ENCODE results near the gene ELF4.

Gene ELF4

DNA sequence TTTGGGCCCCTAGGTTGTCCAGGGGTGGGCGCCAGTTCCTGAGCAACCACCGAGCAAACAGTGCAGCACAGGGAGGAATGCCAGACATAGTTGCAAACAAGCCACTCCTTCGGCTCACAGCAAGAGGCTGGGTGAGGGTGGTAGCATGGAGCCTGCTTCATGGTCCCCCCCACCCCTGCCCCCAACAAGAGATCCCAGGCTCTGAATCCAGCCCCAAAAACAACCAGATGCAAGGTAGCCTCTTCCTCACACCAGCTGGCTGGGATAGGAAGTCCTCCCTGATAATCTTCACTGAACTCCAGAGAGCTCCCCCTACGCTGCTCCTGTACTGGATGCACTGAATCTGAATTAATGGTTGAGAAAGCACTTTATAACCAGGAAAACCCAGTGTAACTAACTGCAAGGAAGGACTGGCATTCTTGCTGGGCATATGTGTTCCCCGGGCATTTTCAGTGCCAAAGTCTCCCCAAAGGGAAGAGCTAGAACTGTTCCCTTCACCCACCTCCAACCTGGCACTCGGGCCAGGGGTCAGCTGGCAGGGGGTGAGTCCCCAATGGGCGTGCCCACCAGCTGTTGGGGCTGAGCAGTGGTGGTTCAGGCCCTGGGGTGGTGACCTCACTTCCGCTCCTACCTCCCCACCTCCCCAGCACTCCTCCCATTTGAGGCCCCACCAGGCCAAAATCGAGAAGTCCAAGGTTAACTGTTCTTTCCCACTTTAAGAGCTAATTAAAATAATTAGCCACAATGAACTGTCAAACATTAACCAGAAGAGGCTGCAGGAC, 1.5 kb downstream of the ELF4 start (continued):
- TF ChIP-seq, protein P1, sequence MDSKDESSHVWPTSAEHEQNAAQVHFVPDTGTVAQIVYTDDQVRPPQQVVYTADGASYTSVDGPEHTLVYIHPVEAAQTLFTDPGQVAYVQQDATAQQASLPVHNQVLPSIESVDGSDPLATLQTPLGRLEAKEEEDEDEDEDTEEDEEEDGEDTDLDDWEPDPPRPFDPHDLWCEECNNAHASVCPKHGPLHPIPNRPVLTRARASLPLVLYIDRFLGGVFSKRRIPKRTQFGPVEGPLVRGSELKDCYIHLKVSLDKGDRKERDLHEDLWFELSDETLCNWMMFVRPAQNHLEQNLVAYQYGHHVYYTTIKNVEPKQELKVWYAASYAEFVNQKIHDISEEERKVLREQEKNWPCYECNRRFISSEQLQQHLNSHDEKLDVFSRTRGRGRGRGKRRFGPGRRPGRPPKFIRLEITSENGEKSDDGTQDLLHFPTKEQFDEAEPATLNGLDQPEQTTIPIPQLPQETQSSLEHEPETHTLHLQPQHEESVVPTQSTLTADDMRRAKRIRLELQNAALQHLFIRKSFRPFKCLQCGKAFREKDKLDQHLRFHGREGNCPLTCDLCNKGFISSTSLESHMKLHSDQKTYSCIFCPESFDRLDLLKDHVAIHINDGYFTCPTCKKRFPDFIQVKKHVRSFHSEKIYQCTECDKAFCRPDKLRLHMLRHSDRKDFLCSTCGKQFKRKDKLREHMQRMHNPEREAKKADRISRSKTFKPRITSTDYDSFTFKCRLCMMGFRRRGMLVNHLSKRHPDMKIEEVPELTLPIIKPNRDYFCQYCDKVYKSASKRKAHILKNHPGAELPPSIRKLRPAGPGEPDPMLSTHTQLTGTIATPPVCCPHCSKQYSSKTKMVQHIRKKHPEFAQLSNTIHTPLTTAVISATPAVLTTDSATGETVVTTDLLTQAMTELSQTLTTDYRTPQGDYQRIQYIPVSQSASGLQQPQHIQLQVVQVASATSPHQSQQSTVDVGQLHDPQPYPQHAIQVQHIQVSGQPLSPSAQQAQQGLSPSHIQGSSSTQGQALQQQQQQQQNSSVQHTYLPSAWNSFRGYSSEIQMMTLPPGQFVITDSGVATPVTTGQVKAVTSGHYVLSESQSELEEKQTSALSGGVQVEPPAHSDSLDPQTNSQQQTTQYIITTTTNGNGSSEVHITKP (tag by site-specific recombination; IDR thresholded peaks at IDR 0.05): peak; percentile 89
- TF ChIP-seq WT1 (tag by site-specific recombination; IDR thresholded peaks at IDR 0.05): peak; percentile 42; the same call in 1 of the 2 replicates
- no peak for TF ChIP-seq ZNF404 (tag by site-specific recombination; IDR thresholded peaks at IDR 0.05)
- TF ChIP-seq, protein P2, sequence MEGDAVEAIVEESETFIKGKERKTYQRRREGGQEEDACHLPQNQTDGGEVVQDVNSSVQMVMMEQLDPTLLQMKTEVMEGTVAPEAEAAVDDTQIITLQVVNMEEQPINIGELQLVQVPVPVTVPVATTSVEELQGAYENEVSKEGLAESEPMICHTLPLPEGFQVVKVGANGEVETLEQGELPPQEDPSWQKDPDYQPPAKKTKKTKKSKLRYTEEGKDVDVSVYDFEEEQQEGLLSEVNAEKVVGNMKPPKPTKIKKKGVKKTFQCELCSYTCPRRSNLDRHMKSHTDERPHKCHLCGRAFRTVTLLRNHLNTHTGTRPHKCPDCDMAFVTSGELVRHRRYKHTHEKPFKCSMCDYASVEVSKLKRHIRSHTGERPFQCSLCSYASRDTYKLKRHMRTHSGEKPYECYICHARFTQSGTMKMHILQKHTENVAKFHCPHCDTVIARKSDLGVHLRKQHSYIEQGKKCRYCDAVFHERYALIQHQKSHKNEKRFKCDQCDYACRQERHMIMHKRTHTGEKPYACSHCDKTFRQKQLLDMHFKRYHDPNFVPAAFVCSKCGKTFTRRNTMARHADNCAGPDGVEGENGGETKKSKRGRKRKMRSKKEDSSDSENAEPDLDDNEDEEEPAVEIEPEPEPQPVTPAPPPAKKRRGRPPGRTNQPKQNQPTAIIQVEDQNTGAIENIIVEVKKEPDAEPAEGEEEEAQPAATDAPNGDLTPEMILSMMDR (tag by site-specific recombination; IDR thresholded peaks at IDR 0.05): peak; percentile 36

DNA sequence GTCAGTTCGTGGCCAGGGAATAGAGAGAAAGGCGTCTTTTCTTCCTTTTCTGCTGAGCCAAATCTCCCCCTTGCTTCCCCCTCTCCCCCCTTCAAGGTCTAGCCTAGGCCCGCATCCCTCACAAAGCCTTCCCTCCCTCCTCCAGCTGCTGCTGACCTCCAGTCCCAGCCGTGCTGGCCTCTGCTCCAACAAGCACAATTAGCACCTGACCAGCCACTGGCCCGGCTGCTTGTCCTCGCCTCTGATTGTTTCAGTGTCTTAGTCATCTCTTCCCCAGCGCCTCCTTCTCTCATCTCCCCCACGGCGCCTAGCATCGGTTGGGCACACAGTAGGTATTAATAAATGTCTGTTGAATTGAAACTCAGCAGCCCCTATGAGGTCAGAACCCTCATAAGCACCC, 4.2 kb downstream of the ELF4 start:
- POLR2A ChIA-PET: no interaction called here
- no peaks in the 10 kb centered on the region for H3K9me3 ChIP-seq (ENCODE audit: control insufficient read depth, insufficient read depth, low read depth, low read length)
- H3K4me1 ChIP-seq (ENCODE audit: control insufficient read depth, insufficient read depth, low read length): peaks cover 3% of the 10 kb centered on the region; the same call in 1 of the 2 replicates
- no peak overlapping the region for H3K4me3 ChIP-seq (ENCODE audit: low read depth, low read length)
- no peak overlapping the region for H3K27ac ChIP-seq (ENCODE audit: extremely low read depth, low read depth, low read length)
- CTCF ChIA-PET: interaction anchor here (0.6 to 1.3 kb wide), 2 partner anchors 40 to 41 kb away, joined by 3 to 4 read pairs; no protein-coding TSS in a partner anchor
- no peaks in the 10 kb centered on the region for H3K36me3 ChIP-seq (ENCODE audit: control insufficient read depth in 2 of 2, insufficient read depth in 1 of 2, low read length in 2 of 2)
- TF ChIP-seq ZNF548 (tag by site-specific recombination; IDR thresholded peaks at IDR 0.05): no peak
- no peak for TF ChIP-seq GLIS1 (tag by site-specific recombination; IDR thresholded peaks at IDR 0.05)
- TF ChIP-seq SCRT1 (tag by site-specific recombination; IDR thresholded peaks at IDR 0.05; ENCODE audit: borderline replicate concordance): no peak
- TF ChIP-seq ZFHX2 (tag by site-specific recombination; conservative IDR thresholded peaks at IDR 0.05): no peak
- TF ChIP-seq ZBTB8A (tag by site-specific recombination; IDR thresholded peaks at IDR 0.05): no peak
- TF ChIP-seq, protein P3, sequence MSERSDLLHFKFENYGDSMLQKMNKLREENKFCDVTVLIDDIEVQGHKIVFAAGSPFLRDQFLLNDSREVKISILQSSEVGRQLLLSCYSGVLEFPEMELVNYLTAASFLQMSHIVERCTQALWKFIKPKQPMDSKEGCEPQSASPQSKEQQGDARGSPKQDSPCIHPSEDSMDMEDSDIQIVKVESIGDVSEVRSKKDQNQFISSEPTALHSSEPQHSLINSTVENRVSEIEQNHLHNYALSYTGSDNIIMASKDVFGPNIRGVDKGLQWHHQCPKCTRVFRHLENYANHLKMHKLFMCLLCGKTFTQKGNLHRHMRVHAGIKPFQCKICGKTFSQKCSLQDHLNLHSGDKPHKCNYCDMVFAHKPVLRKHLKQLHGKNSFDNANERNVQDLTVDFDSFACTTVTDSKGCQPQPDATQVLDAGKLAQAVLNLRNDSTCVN (tag by site-specific recombination; optimal IDR thresholded peaks at IDR 0.05): no peak
- TF ChIP-seq, protein P4, sequence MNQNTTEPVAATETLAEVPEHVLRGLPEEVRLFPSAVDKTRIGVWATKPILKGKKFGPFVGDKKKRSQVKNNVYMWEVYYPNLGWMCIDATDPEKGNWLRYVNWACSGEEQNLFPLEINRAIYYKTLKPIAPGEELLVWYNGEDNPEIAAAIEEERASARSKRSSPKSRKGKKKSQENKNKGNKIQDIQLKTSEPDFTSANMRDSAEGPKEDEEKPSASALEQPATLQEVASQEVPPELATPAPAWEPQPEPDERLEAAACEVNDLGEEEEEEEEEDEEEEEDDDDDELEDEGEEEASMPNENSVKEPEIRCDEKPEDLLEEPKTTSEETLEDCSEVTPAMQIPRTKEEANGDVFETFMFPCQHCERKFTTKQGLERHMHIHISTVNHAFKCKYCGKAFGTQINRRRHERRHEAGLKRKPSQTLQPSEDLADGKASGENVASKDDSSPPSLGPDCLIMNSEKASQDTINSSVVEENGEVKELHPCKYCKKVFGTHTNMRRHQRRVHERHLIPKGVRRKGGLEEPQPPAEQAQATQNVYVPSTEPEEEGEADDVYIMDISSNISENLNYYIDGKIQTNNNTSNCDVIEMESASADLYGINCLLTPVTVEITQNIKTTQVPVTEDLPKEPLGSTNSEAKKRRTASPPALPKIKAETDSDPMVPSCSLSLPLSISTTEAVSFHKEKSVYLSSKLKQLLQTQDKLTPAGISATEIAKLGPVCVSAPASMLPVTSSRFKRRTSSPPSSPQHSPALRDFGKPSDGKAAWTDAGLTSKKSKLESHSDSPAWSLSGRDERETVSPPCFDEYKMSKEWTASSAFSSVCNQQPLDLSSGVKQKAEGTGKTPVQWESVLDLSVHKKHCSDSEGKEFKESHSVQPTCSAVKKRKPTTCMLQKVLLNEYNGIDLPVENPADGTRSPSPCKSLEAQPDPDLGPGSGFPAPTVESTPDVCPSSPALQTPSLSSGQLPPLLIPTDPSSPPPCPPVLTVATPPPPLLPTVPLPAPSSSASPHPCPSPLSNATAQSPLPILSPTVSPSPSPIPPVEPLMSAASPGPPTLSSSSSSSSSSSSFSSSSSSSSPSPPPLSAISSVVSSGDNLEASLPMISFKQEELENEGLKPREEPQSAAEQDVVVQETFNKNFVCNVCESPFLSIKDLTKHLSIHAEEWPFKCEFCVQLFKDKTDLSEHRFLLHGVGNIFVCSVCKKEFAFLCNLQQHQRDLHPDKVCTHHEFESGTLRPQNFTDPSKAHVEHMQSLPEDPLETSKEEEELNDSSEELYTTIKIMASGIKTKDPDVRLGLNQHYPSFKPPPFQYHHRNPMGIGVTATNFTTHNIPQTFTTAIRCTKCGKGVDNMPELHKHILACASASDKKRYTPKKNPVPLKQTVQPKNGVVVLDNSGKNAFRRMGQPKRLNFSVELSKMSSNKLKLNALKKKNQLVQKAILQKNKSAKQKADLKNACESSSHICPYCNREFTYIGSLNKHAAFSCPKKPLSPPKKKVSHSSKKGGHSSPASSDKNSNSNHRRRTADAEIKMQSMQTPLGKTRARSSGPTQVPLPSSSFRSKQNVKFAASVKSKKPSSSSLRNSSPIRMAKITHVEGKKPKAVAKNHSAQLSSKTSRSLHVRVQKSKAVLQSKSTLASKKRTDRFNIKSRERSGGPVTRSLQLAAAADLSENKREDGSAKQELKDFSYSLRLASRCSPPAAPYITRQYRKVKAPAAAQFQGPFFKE (tag by site-specific recombination; IDR thresholded peaks at IDR 0.05; ENCODE audit: borderline replicate concordance): no peak
- TF ChIP-seq ZNF37A (tag by site-specific recombination; IDR thresholded peaks at IDR 0.05): no peak
- TF ChIP-seq, protein P5, sequence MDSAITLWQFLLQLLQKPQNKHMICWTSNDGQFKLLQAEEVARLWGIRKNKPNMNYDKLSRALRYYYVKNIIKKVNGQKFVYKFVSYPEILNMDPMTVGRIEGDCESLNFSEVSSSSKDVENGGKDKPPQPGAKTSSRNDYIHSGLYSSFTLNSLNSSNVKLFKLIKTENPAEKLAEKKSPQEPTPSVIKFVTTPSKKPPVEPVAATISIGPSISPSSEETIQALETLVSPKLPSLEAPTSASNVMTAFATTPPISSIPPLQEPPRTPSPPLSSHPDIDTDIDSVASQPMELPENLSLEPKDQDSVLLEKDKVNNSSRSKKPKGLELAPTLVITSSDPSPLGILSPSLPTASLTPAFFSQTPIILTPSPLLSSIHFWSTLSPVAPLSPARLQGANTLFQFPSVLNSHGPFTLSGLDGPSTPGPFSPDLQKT (IDR thresholded peaks at IDR 0.05; ENCODE audit: borderline replicate concordance, low read depth, low read length): no peak
- TF ChIP-seq IKZF3 (tag by site-specific recombination; IDR thresholded peaks at IDR 0.05): no peak
- no peak for TF ChIP-seq REPIN1 (tag by site-specific recombination; IDR thresholded peaks at IDR 0.05; ENCODE audit: low read depth)
- TF ChIP-seq, protein P1 (tag by site-specific recombination; IDR thresholded peaks at IDR 0.05): no peak
- TF ChIP-seq ZNF214 (tag by site-specific recombination; IDR thresholded peaks at IDR 0.05; ENCODE audit: borderline replicate concordance): no peak
- TF ChIP-seq TCF7L2 (IDR thresholded peaks at IDR 0.05; ENCODE audit: borderline replicate concordance, low read depth, low read length): no peak
